K562 (cell line): ENCODE measurements around the gene TCF3. TPM values are rescaled to one million over a fixed set of nuclear protein-coding genes. Genes with fewer than 3 reads are reported as not detected.

ENCODE experiments used
- CBX1 ChIP-seq: sonication (generic); IDR thresholded peaks from 2 replicates; pipeline ENCODE4 v1.6.1; 2016; ENCODE audit warnings: antibody characterized with exemption, low read depth, mild to moderate bottlenecking
- CCAR2 ChIP-seq: fragments of 200-400 bp; formaldehyde crosslinking; IDR thresholded peaks from 2 replicates; pipeline ENCODE4 v1.6.1; 2017; ENCODE audit warnings: mild to moderate bottlenecking, low read depth, low read length
- CCNT2 ChIP-seq: IDR thresholded peaks from 2 replicates; pipeline ENCODE4 v1.6.1; 2011; ENCODE audit warnings: borderline replicate concordance, low read depth, mild to moderate bottlenecking, moderate library complexity, mixed read lengths, low read length; ENCODE audit not compliant: insufficient read length; ENCODE audit errors: extremely low read depth
- CTCF ChIP-seq, 3 experiments: IDR thresholded peaks in 2 of 3; conservative IDR thresholded peaks in 1 of 3; 2 replicates each; pipeline ENCODE4 v1.5.1; 2011 to 2012; ENCODE audit warnings: low read length in 3 of 3, mild to moderate bottlenecking in 3 of 3, control low read depth in 2 of 3, improper control_type of control experiment in 1 of 3, inconsistent platforms in 1 of 3, low read depth in 1 of 3, mixed read lengths in 1 of 3, moderate library complexity in 1 of 3; ENCODE audit not compliant: insufficient read depth in 2 of 3
- CXXC5 ChIP-seq: fragments of 250-450 bp; sonication (Bioruptor Pico); IDR thresholded peaks from 2 replicates; pipeline ENCODE4 v1.8.0; 2022; ENCODE audit warnings: inconsistent platforms, mild to moderate bottlenecking, moderate library complexity
- GABPB1 ChIP-seq: sonication (generic); formaldehyde crosslinking; IDR thresholded peaks from 2 replicates; pipeline ENCODE4 v1.8.0; 2022; ENCODE audit warnings: mild to moderate bottlenecking, missing genetic modification reagents
- HLTF ChIP-seq: fragments of 450-650 bp; IDR thresholded peaks from 2 replicates; pipeline ENCODE4 v1.6.1; 2016
- L3MBTL2 ChIP-seq: fragments of 450-650 bp; IDR thresholded peaks from 2 replicates; pipeline ENCODE4 v1.6.1; 2016; ENCODE audit warnings: mild to moderate bottlenecking, moderate library complexity
- NFIC ChIP-seq: fragments of 450-650 bp; IDR thresholded peaks from 2 replicates; pipeline ENCODE4 v1.6.1; 2017; ENCODE audit warnings: mild to moderate bottlenecking, inconsistent platforms
- NKRF ChIP-seq: fragments of 450-650 bp; IDR thresholded peaks from 2 replicates; pipeline ENCODE4 v1.6.1; 2016; ENCODE audit warnings: borderline replicate concordance
- NONO ChIP-seq, 2 experiments: fragments of 200-400 bp in 1 of 2; fragments of 450-650 bp in 1 of 2; formaldehyde crosslinking in 1 of 2; IDR thresholded peaks; 2 replicates each; pipeline ENCODE4 v1.6.1; 2017; ENCODE audit warnings: low read depth in 2 of 2, mild to moderate bottlenecking in 2 of 2, moderate library complexity in 2 of 2, low read length in 1 of 2
- POLR2G ChIP-seq: fragments of 200-400 bp; formaldehyde crosslinking; IDR thresholded peaks from 2 replicates; pipeline ENCODE4 v1.6.1; 2017; ENCODE audit warnings: low read depth, mild to moderate bottlenecking, antibody characterized with exemption, low read length, moderate library complexity
- RBFOX2 ChIP-seq: fragments of 200-400 bp; formaldehyde crosslinking; IDR thresholded peaks from 2 replicates; pipeline ENCODE4 v1.6.1; 2017; ENCODE audit warnings: low read depth, mild to moderate bottlenecking, low read length, moderate library complexity
- RNF2 ChIP-seq: sonication (generic); IDR thresholded peaks from 2 replicates; pipeline ENCODE4 v1.6.1; 2016
- STAG1 ChIP-seq: sonication (generic); formaldehyde crosslinking; IDR thresholded peaks from 2 replicates; pipeline ENCODE4 v1.5.0; 2020; ENCODE audit warnings: missing genetic modification reagents, borderline replicate concordance
- ZBTB1 ChIP-seq: sonication (generic); formaldehyde crosslinking; IDR thresholded peaks from 2 replicates; pipeline ENCODE4 v1.8.1; 2023; ENCODE audit warnings: missing genetic modification reagents, low read depth, mild to moderate bottlenecking, borderline replicate concordance
- ZKSCAN1 ChIP-seq: fragments of 150-350 bp; IDR thresholded peaks from 2 replicates; pipeline ENCODE4 v1.6.1; 2016; ENCODE audit warnings: low read depth, low read length
- ZNF217 ChIP-seq: sonication (generic); formaldehyde crosslinking; IDR thresholded peaks from 2 replicates; pipeline ENCODE4 v1.8.0; 2022; ENCODE audit warnings: mild to moderate bottlenecking, missing genetic modification reagents
- ZNF586 ChIP-seq: fragments of 450-650 bp; formaldehyde crosslinking; conservative IDR thresholded peaks from 2 replicates; pipeline ENCODE4 v1.4.0; 2020; ENCODE audit warnings: mild to moderate bottlenecking, moderate library complexity
- polyA plus RNA-seq, 8 experiments: library from polyadenylated mRNA; depleted of rRNA in 4 of 8; stranded (reverse) in 5 of 8; unstranded in 3 of 8; fragments of >200 nt; fragmentation: Nextera tagmentation in 2 of 8; fragmentation: Illumina TruSeq in 1 of 8; extraction: Ambion mirVana in 2 of 8; extraction: Trizol in 1 of 8; gene quantifications; 2 replicates each; pipeline versions ENCODE4 v1.2.1 to v1.2.3, GENCODE V29; 2011 to 2014; ENCODE audit warnings: inconsistent platforms in 1 of 8, missing spikeins in 1 of 8
- total RNA-seq, 7 experiments: library from RNA; depleted of rRNA in 6 of 7; stranded (reverse); fragments of >200 nt in 6 of 7; fragmentation: Illumina TruSeq in 2 of 7; extraction: Trizol in 2 of 7; gene quantifications; 2 replicates each; pipeline versions ENCODE4 v1.2.1 to v1.2.3, GENCODE V29; 2011 to 2021; ENCODE audit warnings: low replicate concordance in 1 of 7
- TF ChIP-seq, protein P1 (sequence below): fragments of 200-800 bp; sonication (Bioruptor generic); IDR thresholded peaks from 2 replicates; pipeline ENCODE4 v1.6.1; 2017; ENCODE audit warnings: missing genetic modification characterization, missing compliant biosample characterization

The TCF3 gene
- total and polyA plus RNA-seq, 9 of the 15 experiments (the other 6 are each of a cell fraction or from before 2014, with no cell fraction given) = 5.6 to 259 (median 84.0) TPM

DNA sequence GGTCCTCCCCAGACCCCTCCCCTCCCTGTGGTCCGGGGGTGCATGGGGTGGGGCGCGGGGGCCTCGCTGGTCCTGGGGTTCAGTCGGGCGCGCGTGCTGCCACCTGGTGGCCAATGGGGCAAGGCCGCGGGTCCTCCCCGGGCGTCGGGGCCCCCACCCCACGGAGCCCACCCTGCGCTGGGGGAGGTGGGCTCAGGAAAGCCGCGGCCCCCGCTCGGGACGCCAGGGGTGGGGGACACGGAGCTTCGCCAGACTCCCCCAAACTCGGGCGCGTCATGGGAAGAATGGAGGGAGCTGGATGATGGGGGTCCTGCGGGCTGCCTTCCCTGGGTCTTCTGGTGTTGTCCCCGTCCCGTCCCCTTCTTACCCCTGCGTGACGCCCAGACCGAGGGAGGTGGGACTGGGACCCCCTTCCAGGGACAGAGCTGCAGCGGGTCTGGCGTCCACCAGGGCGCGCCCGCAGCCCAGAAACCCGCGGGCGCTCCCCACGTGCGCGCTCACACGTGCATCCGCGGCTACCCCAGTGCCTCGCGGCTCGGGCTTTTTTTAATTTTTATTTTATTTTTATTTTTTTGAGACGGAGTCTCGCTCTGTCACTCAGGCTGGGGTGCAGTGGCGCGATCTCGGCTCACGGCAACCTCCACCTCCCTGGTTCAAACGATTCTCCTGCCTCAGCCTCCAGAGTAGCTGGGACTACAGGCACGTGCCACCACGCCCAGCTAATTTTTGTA lies 19.8 kb upstream of the TCF3 start (continued):
- TF ChIP-seq CTCF (IDR thresholded peaks at IDR 0.05 in 2 of 3, conservative IDR thresholded peaks at IDR 0.05 in 1 of 3; ENCODE audit: insufficient read depth in 2 of 3, low read depth in 1 of 3, low read length in 3 of 3) = peak; percentile 91 to 92 (median 91)
- peak; percentile 85; the same call in 1 of the 2 replicates for TF ChIP-seq NKRF
- TF ChIP-seq ZBTB1 (CRISPR knock-in tag) = no peak
- TF ChIP-seq, protein P1, sequence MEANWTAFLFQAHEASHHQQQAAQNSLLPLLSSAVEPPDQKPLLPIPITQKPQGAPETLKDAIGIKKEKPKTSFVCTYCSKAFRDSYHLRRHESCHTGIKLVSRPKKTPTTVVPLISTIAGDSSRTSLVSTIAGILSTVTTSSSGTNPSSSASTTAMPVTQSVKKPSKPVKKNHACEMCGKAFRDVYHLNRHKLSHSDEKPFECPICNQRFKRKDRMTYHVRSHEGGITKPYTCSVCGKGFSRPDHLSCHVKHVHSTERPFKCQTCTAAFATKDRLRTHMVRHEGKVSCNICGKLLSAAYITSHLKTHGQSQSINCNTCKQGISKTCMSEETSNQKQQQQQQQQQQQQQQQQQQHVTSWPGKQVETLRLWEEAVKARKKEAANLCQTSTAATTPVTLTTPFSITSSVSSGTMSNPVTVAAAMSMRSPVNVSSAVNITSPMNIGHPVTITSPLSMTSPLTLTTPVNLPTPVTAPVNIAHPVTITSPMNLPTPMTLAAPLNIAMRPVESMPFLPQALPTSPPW = peak; percentile 92
- TF ChIP-seq RNF2 = 0 out of 2 replicates have a peak, but pooled peaks have one; percentile 50
- TF ChIP-seq CXXC5 (CRISPR knock-in tag) = peak; percentile 91
- TF ChIP-seq STAG1 (CRISPR knock-in tag) = peak; percentile 75
- peak; percentile 26 for TF ChIP-seq CCNT2
- TF ChIP-seq ZNF586 (CRISPR knock-in tag) = no peak
- 0 out of 2 replicates have a peak, but pooled peaks have one; percentile 70 for TF ChIP-seq HLTF
- peak; percentile 63 for TF ChIP-seq GABPB1 (CRISPR knock-in tag)
- 0 out of 2 replicates have a peak, but pooled peaks have one; percentile 6 for TF ChIP-seq NFIC
- TF ChIP-seq CCAR2 = no peak
- peak; percentile 99 for TF ChIP-seq L3MBTL2
- TF ChIP-seq ZNF217 (CRISPR knock-in tag) = no peak
- 0 out of 2 replicates have a peak, but pooled peaks have one; percentile 39 for TF ChIP-seq POLR2G
- 0 out of 2 replicates have a peak, but pooled peaks have one; percentile 8 for TF ChIP-seq ZKSCAN1
- TF ChIP-seq RBFOX2 = peak; percentile 43; the same call in 1 of the 2 replicates
- TF ChIP-seq CBX1 = 0 out of 2 replicates have a peak, but pooled peaks have one; percentile 15
- no peak for TF ChIP-seq NONO (IDR thresholded peaks at IDR 0.05; ENCODE audit: low read depth in 2 of 2, low read length in 1 of 2)
